Right lobe of liver (tissue), 6 donors: ENCODE data around the gene MYOM1. TPM values are rescaled to one million over a fixed set of nuclear protein-coding genes. Genes with fewer than 3 reads are reported as not detected.

Source experiments
- ATAC-seq, 4 donors: fragments of 200-7000 bp; cut with Tn5 transposase; one replicate each; pipeline ENCODE4 v1.9.1; 2020; ENCODE audit warnings: mild to moderate bottlenecking in 4 of 4, moderate library complexity in 4 of 4
- DNase-seq, 3 donors: peaks; one replicate each; pipeline ENCODE4 v3.0.0-alpha.2; 2020
- H3K27ac ChIP-seq, 3 donors: fragments of 200-600 bp; one replicate each; pipeline ENCODE4 v1.8.0; 2022
- H3K27me3 ChIP-seq, 2 donors: fragments of 200-600 bp; one replicate each; pipeline ENCODE4 v1.8.0; 2022
- H3K36me3 ChIP-seq, 4 donors: fragments of 200-600 bp; sonication (generic) in 1 of 4; one replicate each; pipeline versions ENCODE4 v1.5.1 to v1.8.0; 2017 to 2022; ENCODE audit warnings: control low read depth in 1 of 4
- H3K4me1 ChIP-seq, 4 donors: fragments of 200-600 bp; sonication (generic) in 1 of 4; one replicate each; pipeline versions ENCODE4 v1.5.1 to v1.8.0; 2017 to 2022; ENCODE audit warnings: control low read depth in 1 of 4
- H3K4me3 ChIP-seq, 3 donors: fragments of 200-600 bp; one replicate each; pipeline ENCODE4 v1.8.0; 2022
- H3K9me3 ChIP-seq, 4 donors: fragments of 200-600 bp; sonication (generic) in 1 of 4; one replicate each; pipeline versions ENCODE4 v1.5.1 to v1.8.0; 2017 to 2022; ENCODE audit warnings: control low read depth in 1 of 4
- POLR2A ChIP-seq: fragments of 450-650 bp; IDR thresholded peaks from one replicate; pipeline ENCODE4 v1.6.1; 2017; ENCODE audit warnings: antibody characterized with exemption, mild to moderate bottlenecking
- WGBS: methylation state at CpG from one replicate; pipeline ENCODE4 v1.1.6; 2018; ENCODE audit warnings: low coverage, low lambda C conversion rate; ENCODE audit not compliant: insufficient coverage; ENCODE audit errors: missing lambda C conversion rate; 5-methylcytosine and 5-hydroxymethylcytosine counted together
- intact Hi-C, 2 donors: fragments of 100-400 bp; cut with DNase I; formaldehyde crosslinking; loops; one replicate each; pipeline versions ENCODE4 v1.11.2 to v1.14.1; 2022
- total RNA-seq, 6 experiments: library from RNA; depleted of rRNA in 2 of 6; stranded (reverse); fragments of >200 nt in 2 of 6; fragmentation: NEBNext Ultra II Directional in 3 of 6; extraction: Animal tissue kit (Norgen Biotek cat#: 25700) in 3 of 6; gene quantifications; one replicate each; pipeline versions ENCODE4 v1.1.0 to v1.2.4, GENCODE V29; 2016 to 2023
- TF ChIP-seq, protein P1 (sequence below), 4 donors: fragments of 200-600 bp in 3 of 4; fragments of 450-650 bp in 1 of 4; IDR thresholded peaks; one replicate each; pipeline versions ENCODE4 v1.5.1 to v1.8.0; 2016 to 2022; ENCODE audit warnings: antibody characterized with exemption in 4 of 4, mild to moderate bottlenecking in 2 of 4
- donor health status: DM: no; HTN: yes; CAD: no.
- donor health status: DM: no; HTN: no; CAD: no.
- donor health status: DM: no; HTN: no; CAD: no.
- donor health status: DM: no; HTN: yes; CAD: no.
- donor health status: DM: no; HTN: yes; CAD: no.

The MYOM1 gene
- total RNA-seq, 6 experiments from 2014 or later: 3.1 to 64.5 (median 19.1) TPM

DNA sequence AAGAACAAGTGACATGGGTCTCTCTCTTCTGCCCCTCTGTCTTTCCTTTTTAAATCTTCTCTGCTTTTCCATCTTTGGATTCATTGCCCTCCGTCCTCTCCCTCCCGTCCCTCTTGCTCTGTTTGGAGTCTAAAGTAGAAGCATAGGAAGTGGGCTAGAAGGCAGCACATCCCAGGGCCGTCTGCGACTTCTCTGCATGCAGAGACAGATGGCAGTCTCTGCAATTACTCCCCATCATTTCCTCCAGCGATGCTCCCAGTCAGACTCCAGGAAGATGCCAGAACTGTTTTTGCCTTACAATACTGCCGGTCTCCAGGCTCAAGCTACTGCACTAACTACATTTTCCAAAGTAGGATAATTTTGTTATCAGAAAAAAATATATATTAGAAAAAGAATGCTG lies 171.6 kb downstream of the MYOM1 start:
- peaks cover 0 to 20% (median 8%) of the 10 kb centered on the region in 4 donors for H3K4me1 ChIP-seq
- 32% methylated on average over 6 of the region's 6 CpGs for WGBS
- H3K36me3 ChIP-seq: no peaks in the 10 kb centered on the region
- no peaks in the 10 kb centered on the region for H3K9me3 ChIP-seq
- intact Hi-C loops: no loop called here
- peak in 1 of 4 donors; percentile 26 for ATAC-seq
- DNase-seq: peak in 1 of 3 donors; percentile 40
- H3K4me3 ChIP-seq: no peak overlapping the region
- TF ChIP-seq, protein P1, sequence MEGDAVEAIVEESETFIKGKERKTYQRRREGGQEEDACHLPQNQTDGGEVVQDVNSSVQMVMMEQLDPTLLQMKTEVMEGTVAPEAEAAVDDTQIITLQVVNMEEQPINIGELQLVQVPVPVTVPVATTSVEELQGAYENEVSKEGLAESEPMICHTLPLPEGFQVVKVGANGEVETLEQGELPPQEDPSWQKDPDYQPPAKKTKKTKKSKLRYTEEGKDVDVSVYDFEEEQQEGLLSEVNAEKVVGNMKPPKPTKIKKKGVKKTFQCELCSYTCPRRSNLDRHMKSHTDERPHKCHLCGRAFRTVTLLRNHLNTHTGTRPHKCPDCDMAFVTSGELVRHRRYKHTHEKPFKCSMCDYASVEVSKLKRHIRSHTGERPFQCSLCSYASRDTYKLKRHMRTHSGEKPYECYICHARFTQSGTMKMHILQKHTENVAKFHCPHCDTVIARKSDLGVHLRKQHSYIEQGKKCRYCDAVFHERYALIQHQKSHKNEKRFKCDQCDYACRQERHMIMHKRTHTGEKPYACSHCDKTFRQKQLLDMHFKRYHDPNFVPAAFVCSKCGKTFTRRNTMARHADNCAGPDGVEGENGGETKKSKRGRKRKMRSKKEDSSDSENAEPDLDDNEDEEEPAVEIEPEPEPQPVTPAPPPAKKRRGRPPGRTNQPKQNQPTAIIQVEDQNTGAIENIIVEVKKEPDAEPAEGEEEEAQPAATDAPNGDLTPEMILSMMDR (IDR thresholded peaks at IDR 0.05): no peak
- no peak for TF ChIP-seq POLR2A
- H3K27me3 ChIP-seq: no peaks in the 10 kb centered on the region
- H3K27ac ChIP-seq: no peak overlapping the region

DNA sequence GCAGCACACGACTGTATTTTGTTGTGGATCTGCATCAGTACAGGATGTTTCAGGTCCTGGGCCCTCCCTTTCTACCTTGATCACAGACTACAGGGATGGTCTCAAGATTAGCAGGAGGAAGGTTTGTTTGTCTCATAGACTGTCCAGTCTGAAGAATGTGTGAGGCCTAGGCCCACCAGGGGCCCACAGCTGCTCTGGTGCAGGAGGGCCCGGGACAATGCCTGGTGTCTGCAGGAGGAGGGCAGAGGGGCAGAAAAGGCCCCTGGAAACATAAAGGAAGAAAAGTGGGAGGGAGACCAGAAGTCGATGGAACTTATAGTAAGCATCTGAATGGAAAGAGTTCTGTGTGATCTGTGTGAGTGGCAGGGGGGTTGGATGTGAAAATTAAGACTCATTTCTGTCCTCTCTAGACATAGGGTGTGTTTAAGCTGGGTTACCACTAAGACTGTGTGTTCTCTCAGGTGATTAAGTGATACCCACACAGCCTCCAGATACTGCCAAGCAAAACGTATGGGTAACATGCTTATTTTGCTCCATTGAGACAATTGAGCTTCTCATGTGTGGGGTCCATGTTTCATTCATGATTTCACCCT lies 173.5 kb downstream of the MYOM1 start:
- intact Hi-C loops: no loop called here
- no peaks in the 10 kb centered on the region for H3K9me3 ChIP-seq
- H3K27ac ChIP-seq: no peak overlapping the region
- no peak for ATAC-seq
- H3K4me3 ChIP-seq: no peak overlapping the region
- peak in 1 of 3 donors; percentile 28 for DNase-seq
- no peak for TF ChIP-seq POLR2A
- TF ChIP-seq, protein P1 (IDR thresholded peaks at IDR 0.05): no peak
- WGBS: 75% methylated on average over 4 of the region's 4 CpGs
- no peaks in the 10 kb centered on the region for H3K27me3 ChIP-seq
- H3K4me1 ChIP-seq: peaks cover 0 to 10% (median 3%) of the 10 kb centered on the region in 4 donors
- no peaks in the 10 kb centered on the region for H3K36me3 ChIP-seq

DNA sequence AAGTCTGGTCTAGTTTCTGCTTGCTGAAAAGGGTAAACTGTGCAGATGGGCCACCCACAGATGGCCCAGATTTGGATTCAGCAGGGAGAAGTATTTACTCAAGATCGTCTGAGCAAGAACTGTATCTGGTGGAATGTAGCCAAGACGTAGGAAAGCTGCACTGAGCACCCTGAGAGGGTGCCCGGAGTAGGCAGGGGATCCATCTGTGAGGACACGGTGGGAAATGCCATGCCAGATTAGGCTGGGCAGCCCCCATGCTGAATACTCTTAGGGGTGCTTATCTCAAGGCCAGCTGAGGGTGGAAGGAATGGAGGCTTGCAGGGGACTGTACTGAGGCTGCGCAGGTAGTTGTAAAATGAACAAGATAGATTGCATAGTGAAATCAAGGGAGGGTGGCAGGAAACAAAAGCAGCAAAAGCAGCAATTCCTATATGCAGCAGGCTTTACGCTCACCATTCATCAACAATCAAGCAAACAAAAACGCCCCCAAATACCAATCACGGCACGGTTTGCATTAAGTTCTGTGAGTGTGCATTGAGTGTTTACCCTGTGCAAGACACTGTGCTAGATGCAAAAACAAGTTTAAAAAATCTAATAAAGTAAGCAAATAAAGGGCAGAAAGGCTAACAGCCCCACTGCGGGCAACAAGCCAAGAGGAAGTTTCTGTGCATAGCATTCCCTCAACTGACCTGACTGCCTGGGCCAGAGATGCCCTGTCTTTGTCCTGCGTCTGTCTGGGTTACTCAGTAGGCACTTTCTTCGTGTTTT lies 174.7 kb downstream of the MYOM1 start:
- H3K4me3 ChIP-seq: no peak overlapping the region
- H3K4me1 ChIP-seq: peaks cover 0 to 10% (median 3%) of the 10 kb centered on the region in 4 donors
- peak; percentile 84 to 93 (median 91) for ATAC-seq
- H3K27me3 ChIP-seq: no peaks in the 10 kb centered on the region
- DNase-seq: peak; percentile 66 to 83 (median 72)
- no peaks in the 10 kb centered on the region for H3K36me3 ChIP-seq
- no peak overlapping the region for H3K27ac ChIP-seq
- TF ChIP-seq, protein P1 (IDR thresholded peaks at IDR 0.05): no peak
- WGBS: 17% methylated on average over 12 of the region's 12 CpGs
- no peaks in the 10 kb centered on the region for H3K9me3 ChIP-seq
- intact Hi-C loops: no loop called here

DNA sequence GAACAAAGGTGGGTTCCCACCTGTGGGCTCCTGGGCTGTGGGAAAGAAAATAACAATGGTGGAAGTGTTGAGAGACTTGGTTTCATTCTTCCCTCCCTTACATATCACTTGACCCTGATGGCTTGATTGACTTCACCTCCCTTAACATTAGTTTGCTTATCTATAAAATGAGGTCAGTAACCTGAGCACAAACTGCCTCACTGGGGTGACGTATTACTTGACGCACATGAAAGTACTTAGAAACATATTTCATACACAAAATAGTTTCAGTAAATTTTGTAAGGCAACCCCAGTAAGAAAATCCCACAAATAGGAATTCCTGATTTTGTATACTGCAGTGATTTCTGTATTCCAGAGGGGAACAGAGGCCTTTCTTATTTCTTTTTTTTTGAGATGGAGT lies 177.4 kb downstream of the MYOM1 start:
- peaks cover 0 to 10% (median 5%) of the 10 kb centered on the region in 4 donors for H3K4me1 ChIP-seq
- no peaks in the 10 kb centered on the region for H3K27me3 ChIP-seq
- no peaks in the 10 kb centered on the region for H3K36me3 ChIP-seq
- H3K4me3 ChIP-seq: no peak overlapping the region
- no peak overlapping the region for H3K27ac ChIP-seq
- TF ChIP-seq, protein P1 (IDR thresholded peaks at IDR 0.05): no peak
- no peak for TF ChIP-seq POLR2A
- WGBS: 76% methylated on average over 2 of the region's 2 CpGs
- no peak for ATAC-seq
- intact Hi-C loops: no loop called here
- DNase-seq: peak in 1 of 3 donors; percentile 7
- H3K9me3 ChIP-seq: no peaks in the 10 kb centered on the region
